GM12878 (cell line): ENCODE data around the gene NSUN7. TPM values are rescaled to one million over a fixed set of nuclear protein-coding genes. Genes with fewer than 3 reads are reported as not detected.
A peak's percentile ranks its signal among the peaks of the same experiment; 100 is the strongest.

Source experiments
- ATAC-seq: fragments of 200-7000 bp; cut with Tn5 transposase; 3 replicates; pipeline ENCODE4 v1.9.1; 2020; ENCODE audit warnings: mild to moderate bottlenecking, moderate library complexity
- BruUV-seq: library from RNA; stranded (reverse); fragments of 400-500 nt; replicated peaks from 2 replicates; lab custom pipeline; 2021; lab: Mats Ljungman, UMichigan
- CTCF ChIA-PET: fragments of 300-600 bp; sonication (Branson Sonifier 250); formaldehyde crosslinking; extraction: SDS; loops from one replicate; lab custom pipeline; 2021; ENCODE audit warnings: inconsistent platforms; lab: Yijun Ruan, JAX
- POLR2A ChIA-PET: fragments of 350-600 bp; formaldehyde crosslinking; extraction: SDS; loops from one replicate; lab custom pipeline; 2021; ENCODE audit warnings: inconsistent platforms; lab: Charles Lee
- RAD21 ChIA-PET: fragments of 300-600 bp; sonication (Branson Sonifier 250); formaldehyde crosslinking; loops from one replicate; lab custom pipeline; 2023; ENCODE audit warnings: antibody characterized with exemption; ENCODE audit not compliant: unreplicated experiment; lab: Charles Lee
- SMC1A ChIA-PET: fragments of 300-600 bp; sonication (Branson Sonifier 250); formaldehyde crosslinking; loops from one replicate; lab custom pipeline; 2023; ENCODE audit not compliant: unreplicated experiment, uncharacterized antibody; lab: Charles Lee
- DNase-seq: peaks from one replicate; pipeline ENCODE4 v3.0.0-alpha.2; 2011; ENCODE audit warnings: low read depth, low spot score
- FAIRE-seq: peaks from 3 replicates; lab custom pipeline; 2011; peaks lifted over from hg19 to GRCh38; lab: Jason Lieb, UNC
- H2AFZ ChIP-seq: 2 replicates; pipeline ENCODE4 v1.6.0; 2011; ENCODE audit warnings: low read depth, low read length, control low read depth; ENCODE audit not compliant: control insufficient read depth
- H3K27ac ChIP-seq: 2 replicates; pipeline ENCODE4 v1.5.1; 2011; ENCODE audit warnings: control low read depth; ENCODE audit not compliant: control insufficient read depth, insufficient read depth
- H3K27me3 ChIP-seq, 2 experiments: replicated peaks in 1 of 2; 2 replicates each; pipeline versions ENCODE4 v1.6.0 to v1.6.1; 2011; ENCODE audit warnings: low read length in 1 of 2; ENCODE audit not compliant: control insufficient read depth in 2 of 2, insufficient read depth in 2 of 2
- H3K36me3 ChIP-seq, 2 experiments: 2 replicates each; pipeline ENCODE4 v1.5.1; 2011; ENCODE audit warnings: low read length in 1 of 2; ENCODE audit not compliant: control insufficient read depth in 2 of 2, insufficient read depth in 2 of 2
- H3K4me1 ChIP-seq: 2 replicates; pipeline ENCODE4 v1.6.1; 2011; ENCODE audit warnings: mild to moderate bottlenecking, low read length, moderate library complexity, mixed read lengths; ENCODE audit not compliant: control insufficient read depth, insufficient read depth
- H3K4me2 ChIP-seq: 2 replicates; pipeline ENCODE4 v1.6.0; 2011; ENCODE audit warnings: control low read depth; ENCODE audit not compliant: control insufficient read depth, insufficient read depth
- H3K4me3 ChIP-seq: fragments of 200-600 bp; sonication (generic); 2 replicates; pipeline ENCODE4 v1.5.1; 2016
- H3K79me2 ChIP-seq: 2 replicates; pipeline ENCODE4 v1.6.0; 2011; ENCODE audit warnings: low read length; ENCODE audit not compliant: control insufficient read depth, insufficient read depth
- H3K9ac ChIP-seq: 2 replicates; pipeline ENCODE4 v1.8.0; 2011; ENCODE audit warnings: low read length, control low read depth, mixed read lengths; ENCODE audit not compliant: control insufficient read depth, insufficient read depth
- H3K9me3 ChIP-seq: replicated peaks from 3 replicates; pipeline ENCODE4 v1.5.1; 2011; ENCODE audit warnings: mild to moderate bottlenecking, low read length; ENCODE audit not compliant: control insufficient read depth, insufficient read depth
- H4K20me1 ChIP-seq: 2 replicates; pipeline ENCODE4 v1.6.0; 2011; ENCODE audit not compliant: control insufficient read depth, insufficient read depth
- BCL11A ChIP-seq: IDR thresholded peaks from 2 replicates; pipeline ENCODE4 v1.6.1; 2011; ENCODE audit warnings: low read depth, low read length
- BHLHE40 ChIP-seq, 2 experiments: fragments of 450-650 bp in 1 of 2; IDR thresholded peaks; 2 replicates each; pipeline ENCODE4 v1.6.1; 2011 to 2017; ENCODE audit warnings: low read depth in 2 of 2, borderline replicate concordance in 1 of 2, improper control_type of control experiment in 1 of 2, low read length in 1 of 2, mild to moderate bottlenecking in 1 of 2
- BMI1 ChIP-seq: fragments of 450-650 bp; IDR thresholded peaks from 2 replicates; pipeline ENCODE4 v1.6.1; 2016; ENCODE audit warnings: mild to moderate bottlenecking, moderate library complexity, borderline replicate concordance
- ETV6 ChIP-seq, 2 experiments: fragments of 450-650 bp in 1 of 2; IDR thresholded peaks in 1 of 2; conservative IDR thresholded peaks in 1 of 2; 2 replicates each; pipeline ENCODE4 v1.6.1; 2014; ENCODE audit warnings: antibody characterized with exemption in 1 of 2, borderline replicate concordance in 1 of 2, low read depth in 1 of 2, mild to moderate bottlenecking in 1 of 2, moderate library complexity in 1 of 2
- FOXK2 ChIP-seq: fragments of 450-650 bp; IDR thresholded peaks from 2 replicates; pipeline ENCODE4 v1.6.1; 2017; ENCODE audit warnings: mild to moderate bottlenecking, moderate library complexity
- FOXM1 ChIP-seq: IDR thresholded peaks from 2 replicates; pipeline ENCODE4 v1.6.1; 2012; ENCODE audit warnings: low read depth, mild to moderate bottlenecking, inconsistent platforms, low read length, moderate library complexity
- HDGF ChIP-seq: fragments of 450-650 bp; IDR thresholded peaks from 2 replicates; pipeline ENCODE4 v1.6.1; 2016; ENCODE audit warnings: antibody characterized with exemption
- JUNB ChIP-seq: IDR thresholded peaks from 2 replicates; pipeline ENCODE4 v1.6.1; 2016; ENCODE audit warnings: antibody characterized with exemption, mild to moderate bottlenecking
- JUND ChIP-seq: IDR thresholded peaks from 2 replicates; pipeline ENCODE4 v1.6.1; 2012; ENCODE audit warnings: low read depth, mild to moderate bottlenecking, low read length, improper control_type of control experiment, moderate library complexity
- MEF2A ChIP-seq: IDR thresholded peaks from 2 replicates; pipeline ENCODE4 v1.6.1; 2011; ENCODE audit warnings: low read depth, mild to moderate bottlenecking, low read length, moderate library complexity; ENCODE audit not compliant: insufficient read depth
- MEF2B ChIP-seq: fragments of 450-650 bp; IDR thresholded peaks from 2 replicates; pipeline ENCODE4 v1.6.1; 2018; ENCODE audit warnings: mild to moderate bottlenecking, moderate library complexity; ENCODE audit not compliant: partially characterized antibody, poor library complexity, severe bottlenecking
- MTA2 ChIP-seq: fragments of 450-650 bp; IDR thresholded peaks from 2 replicates; pipeline ENCODE4 v1.6.1; 2016; ENCODE audit warnings: low read depth, mild to moderate bottlenecking, moderate library complexity
- MXI1 ChIP-seq: fragments of 150-350 bp; IDR thresholded peaks from 2 replicates; pipeline ENCODE4 v1.6.1; 2011; ENCODE audit warnings: low read depth, mild to moderate bottlenecking, inconsistent platforms, low read length, improper control_type of control experiment
- RBBP5 ChIP-seq: fragments of 200-600 bp; sonication (generic); conservative IDR thresholded peaks from 2 replicates; pipeline ENCODE4 v1.6.1; 2016
- RFX5 ChIP-seq: IDR thresholded peaks from 2 replicates; pipeline ENCODE4 v1.6.1; 2011; ENCODE audit warnings: low read depth, low read length, improper control_type of control experiment
- SIN3A ChIP-seq: IDR thresholded peaks from 2 replicates; pipeline ENCODE4 v1.6.1; 2012; ENCODE audit warnings: low read depth, low read length, improper control_type of control experiment
- TARDBP ChIP-seq: IDR thresholded peaks from 2 replicates; pipeline ENCODE4 v1.6.1; 2016; ENCODE audit warnings: borderline replicate concordance
- TBL1XR1 ChIP-seq: IDR thresholded peaks from 2 replicates; pipeline ENCODE4 v1.6.1; 2012; ENCODE audit warnings: low read depth, low read length, improper control_type of control experiment
- ZBTB40 ChIP-seq: fragments of 450-650 bp; IDR thresholded peaks from 2 replicates; pipeline ENCODE4 v1.6.1; 2016; ENCODE audit warnings: mild to moderate bottlenecking, moderate library complexity, borderline replicate concordance
- WGBS: methylation state at CpG from one replicate; pipeline ENCODE4 v1.1.6; 2016; ENCODE audit warnings: low lambda C conversion rate; ENCODE audit not compliant: insufficient replicate concordance, insufficient coverage; ENCODE audit errors: missing lambda C conversion rate; 5-methylcytosine and 5-hydroxymethylcytosine counted together
- in situ Hi-C: fragments of 300-500 bp; cut with MboI; formaldehyde crosslinking; loops from 9 replicates; pipeline ENCODE4 v1.14.3; 2018; ENCODE audit warnings: mixed read lengths
- intact Hi-C: fragments of 100-400 bp; cut with micrococcal nuclease; formaldehyde crosslinking; loops from one replicate; pipeline ENCODE4 v1.14.2; 2022; ENCODE audit not compliant: unreplicated experiment
- polyA plus RNA-seq, 11 experiments: library from polyadenylated mRNA; depleted of rRNA in 4 of 11; unstranded in 6 of 11; stranded (reverse) in 5 of 11; fragments of >200 nt; fragmentation: Nextera tagmentation in 4 of 11; fragmentation: Illumina TruSeq in 1 of 11; extraction: Ambion mirVana in 4 of 11; extraction: Trizol in 1 of 11; gene quantifications; 1 replicate in 1 of 11; 2 replicates in 10 of 11; pipeline versions ENCODE4 v1.2.1 to v1.2.3, GENCODE V29; 2011 to 2016; ENCODE audit warnings: inconsistent platforms in 2 of 11, missing spikeins in 2 of 11, low read depth in 1 of 11
- total RNA-seq, 4 experiments: library from RNA; depleted of rRNA in 3 of 4; stranded (reverse); fragments of >200 nt in 3 of 4; fragmentation: Illumina TruSeq in 1 of 4; extraction: Trizol in 1 of 4; gene quantifications; 2 replicates each; pipeline versions ENCODE4 v1.2.1 to v1.2.3, GENCODE V29; 2013 to 2021
- TF ChIP-seq, protein P1 (sequence below): fragments of 450-650 bp; conservative IDR thresholded peaks from 2 replicates; pipeline ENCODE4 v1.6.1; 2017; ENCODE audit warnings: mild to moderate bottlenecking, moderate library complexity

The NSUN7 gene
- total and polyA plus RNA-seq, 10 of the 15 experiments (the other 5 are each of a cell fraction or from before 2014, with no cell fraction given), result 0.02 to 0.21 (median 0.15) TPM; not detected in 3

- RAD21 ChIA-PET, result no interaction called here
- H3K27me3 ChIP-seq, result no peaks in the 10 kb centered on the region
- 0 out of 2 replicates have a peak overlapping the region, but pooled peaks have one; percentile 20 for H3K27ac ChIP-seq
- no peaks in the 10 kb centered on the region; the same call in 2 of the 3 replicates for H3K9me3 ChIP-seq
- SMC1A ChIA-PET, result interaction anchor here (1.0 kb wide), 1 partner anchor 34 kb away, joined by 3 read pairs; no protein-coding TSS in a partner anchor
- no peak overlapping the region for H2AFZ ChIP-seq
- FAIRE-seq, result peak; percentile 98
- no peaks in the 10 kb centered on the region for H4K20me1 ChIP-seq
- intact Hi-C loops, result no loop called here
- CTCF ChIA-PET, result no interaction called here
- POLR2A ChIA-PET, result no interaction called here
- in situ Hi-C loops, result no loop called here
- ATAC-seq, result peak; percentile 100
- no peak overlapping the region for H3K9ac ChIP-seq
- DNase-seq, result peak; percentile 88
- no TSS peak for BruUV-seq
- H3K36me3 ChIP-seq, result no peaks in the 10 kb centered on the region
- peak overlapping the region; percentile 17 for H3K4me2 ChIP-seq
- no peaks in the 10 kb centered on the region for H3K79me2 ChIP-seq
- WGBS, result 8% methylated on average over 3 of the region's 3 CpGs
- no peak overlapping the region for H3K4me3 ChIP-seq
- H3K4me1 ChIP-seq, result peaks cover 14% of the 10 kb centered on the region
- no peak; the same call in 1 of the 2 replicates for TF ChIP-seq MXI1
- TF ChIP-seq MEF2B, result peak; percentile 57
- TF ChIP-seq, protein P1, sequence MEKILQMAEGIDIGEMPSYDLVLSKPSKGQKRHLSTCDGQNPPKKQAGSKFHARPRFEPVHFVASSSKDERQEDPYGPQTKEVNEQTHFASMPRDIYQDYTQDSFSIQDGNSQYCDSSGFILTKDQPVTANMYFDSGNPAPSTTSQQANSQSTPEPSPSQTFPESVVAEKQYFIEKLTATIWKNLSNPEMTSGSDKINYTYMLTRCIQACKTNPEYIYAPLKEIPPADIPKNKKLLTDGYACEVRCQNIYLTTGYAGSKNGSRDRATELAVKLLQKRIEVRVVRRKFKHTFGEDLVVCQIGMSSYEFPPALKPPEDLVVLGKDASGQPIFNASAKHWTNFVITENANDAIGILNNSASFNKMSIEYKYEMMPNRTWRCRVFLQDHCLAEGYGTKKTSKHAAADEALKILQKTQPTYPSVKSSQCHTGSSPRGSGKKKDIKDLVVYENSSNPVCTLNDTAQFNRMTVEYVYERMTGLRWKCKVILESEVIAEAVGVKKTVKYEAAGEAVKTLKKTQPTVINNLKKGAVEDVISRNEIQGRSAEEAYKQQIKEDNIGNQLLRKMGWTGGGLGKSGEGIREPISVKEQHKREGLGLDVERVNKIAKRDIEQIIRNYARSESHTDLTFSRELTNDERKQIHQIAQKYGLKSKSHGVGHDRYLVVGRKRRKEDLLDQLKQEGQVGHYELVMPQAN, result no peak
- no peak for TF ChIP-seq RBBP5
- TF ChIP-seq FOXK2, result no peak
- TF ChIP-seq BHLHE40 (IDR thresholded peaks at IDR 0.05; ENCODE audit: borderline replicate concordance in 1 of 2, low read depth in 2 of 2, low read length in 1 of 2), result peak; percentile 22 to 54; a peak in 2 of 4 replicates
- TF ChIP-seq BMI1, result no peak
- TF ChIP-seq TBL1XR1, result 0 out of 2 replicates have a peak, but pooled peaks have one; percentile 49
- peak; percentile 83; the same call in 1 of the 2 replicates for TF ChIP-seq FOXM1
- peak; percentile 87 for TF ChIP-seq JUNB
- no peak for TF ChIP-seq RFX5
- no peak for TF ChIP-seq MEF2A
- TF ChIP-seq BCL11A, result peak; percentile 86
- no peak for TF ChIP-seq SIN3A
- TF ChIP-seq HDGF, result no peak
- TF ChIP-seq JUND, result peak; percentile 22; the same call in 1 of the 2 replicates
- no peak for TF ChIP-seq ZBTB40
- peak; percentile 80 for TF ChIP-seq MTA2
- TF ChIP-seq TARDBP, result no peak
- peak in 1 of 2 experiments; percentile 86; a peak in 2 of 4 replicates for TF ChIP-seq ETV6 (conservative IDR thresholded peaks at IDR 0.05 in 1 of 2, IDR thresholded peaks at IDR 0.05 in 1 of 2; ENCODE audit: borderline replicate concordance in 1 of 2, low read depth in 1 of 2)
Measured at GRCh38 chr4:40763228-40763716, 13.5 kb downstream of the NSUN7 start.
